ENCODE data around the gene TCP11.

Gene TCP11

GRCh38 chr6:35068644-35069043, 72.5 kb downstream of the TCP11 start:
- FAIRE-seq: no peak

GRCh38 chr6:35068206-35068605, 72.9 kb downstream of the TCP11 start:
- FAIRE-seq: no peak
- no peak for DNase-seq (ENCODE audit: extremely low spot score, insufficient read length, low read depth)

More at GRCh38 chr6:35068644-35069043, 72.5 kb downstream of the TCP11 start:
- no peak for DNase-seq (ENCODE audit: extremely low spot score, insufficient read length, low read depth)

Data from GM18507 (cell line).